Measurements from ENCODE around the gene SRRM4. TPM values are rescaled to one million over a fixed set of nuclear protein-coding genes. Genes with fewer than 3 reads are reported as not detected.

Gene SRRM4
- total and polyA plus RNA-seq, 10 of the 15 experiments (the other 5 are each of a cell fraction or from before 2014, with no cell fraction given), result under 0.01 to 0.01 TPM; not detected in 8

- H3K36me3 ChIP-seq (ENCODE audit: control insufficient read depth in 2 of 2, insufficient read depth in 2 of 2, low read length in 1 of 2), result no peaks in the 10 kb centered on the region
- ChIA-PET POLR2A (no interaction called here), RAD21 (ENCODE audit: unreplicated experiment) (no interaction called here), CTCF (no interaction called here), SMC1A (ENCODE audit: uncharacterized antibody, unreplicated experiment) (no interaction called here)
- ATAC-seq (no peak), FAIRE-seq (no peak), DNase-seq (ENCODE audit: low read depth, low spot score) (no peak)
- in situ Hi-C loops (cut with MboI), result no loop called here
- no peaks in the 10 kb centered on the region; a peak in 1 of 4 replicates for H3K27me3 ChIP-seq (replicated peaks in 1 of 2; ENCODE audit: control insufficient read depth in 2 of 2, insufficient read depth in 2 of 2, low read length in 1 of 2)
- H4K20me1 ChIP-seq (ENCODE audit: control insufficient read depth, insufficient read depth), result no peaks in the 10 kb centered on the region
- no peak overlapping the region for H3K9ac ChIP-seq (ENCODE audit: control insufficient read depth, insufficient read depth, low read length)
- H3K4me3 ChIP-seq, result no peak overlapping the region
- H3K27ac ChIP-seq (ENCODE audit: control insufficient read depth, insufficient read depth), result no peak overlapping the region
- no peak overlapping the region for H3K4me2 ChIP-seq (ENCODE audit: control insufficient read depth, insufficient read depth)
- H2AFZ ChIP-seq (ENCODE audit: control insufficient read depth, low read depth, low read length), result no peak overlapping the region
- intact Hi-C loops (cut with micrococcal nuclease; ENCODE audit: unreplicated experiment), result no loop called here
- H3K79me2 ChIP-seq (ENCODE audit: control insufficient read depth, insufficient read depth, low read length), result no peaks in the 10 kb centered on the region
- no peak for TF ChIP-seq NFXL1 (IDR thresholded peaks at IDR 0.05; ENCODE audit: borderline replicate concordance)
- TF ChIP-seq POLR2AphosphoS5 (IDR thresholded peaks at IDR 0.05; ENCODE audit: low read length), result no peak
- TF ChIP-seq CHD1 (IDR thresholded peaks at IDR 0.05; ENCODE audit: low read depth, low read length), result no peak
- TF ChIP-seq NBN (IDR thresholded peaks at IDR 0.05), result no peak
- TF ChIP-seq SUZ12 (IDR thresholded peaks at IDR 0.05; ENCODE audit: unreplicated experiment), result no peak
- no peak for TF ChIP-seq SRF (IDR thresholded peaks at IDR 0.05; ENCODE audit: low read depth in 2 of 2, low read length in 2 of 2)
- TF ChIP-seq ELK1 (IDR thresholded peaks at IDR 0.05; ENCODE audit: low read depth, low read length), result no peak
- TF ChIP-seq USF2 (IDR thresholded peaks at IDR 0.05; ENCODE audit: borderline replicate concordance, low read depth, low read length), result no peak
- no peak for TF ChIP-seq ATF7 (IDR thresholded peaks at IDR 0.05; ENCODE audit: low read depth)
- no peak for TF ChIP-seq CBX3 (IDR thresholded peaks at IDR 0.05; ENCODE audit: borderline replicate concordance, low read depth)
- TF ChIP-seq IRF4 (IDR thresholded peaks at IDR 0.05; ENCODE audit: low read depth, low read length), result no peak
- no peak for TF ChIP-seq SUPT20H (IDR thresholded peaks at IDR 0.05; ENCODE audit: borderline replicate concordance, control insufficient read depth, low read depth, low read length)
- no peak for TF ChIP-seq ZSCAN29 (IDR thresholded peaks at IDR 0.05)
- no peak for TF ChIP-seq PRDM15 (CRISPR knock-in tag; IDR thresholded peaks at IDR 0.05)
- no peak for TF ChIP-seq POU2F2 (IDR thresholded peaks at IDR 0.05; ENCODE audit: borderline replicate concordance, low read depth, low read length)
- TF ChIP-seq PML (IDR thresholded peaks at IDR 0.05; ENCODE audit: low read length), result no peak
- H3K9me3 ChIP-seq (replicated peaks; ENCODE audit: control insufficient read depth, insufficient read depth, low read length), result no peaks in the 10 kb centered on the region
- WGBS (ENCODE audit: insufficient coverage, insufficient replicate concordance, low lambda C conversion rate, missing lambda C conversion rate), result 4% methylated on average over 1 of the region's 1 CpG
- H3K4me1 ChIP-seq (ENCODE audit: control insufficient read depth, insufficient read depth, low read length), result no peaks in the 10 kb centered on the region
- no TSS peak for BruUV-seq (replicated peaks)
These were observed 170.2 kb downstream of the SRRM4 start for GRCh38 chr12:119151445-119152026.
